Activated naive CD4-positive, alpha-beta T cell treated with anti-CD3 and anti-CD28 coated beads, Interleukin-2, amount 50 U/mL, for 16 hours (primary cell): ENCODE measurements around the gene SPEM1.
"Not testable (repeated sequence)": the region's sequence is repeated elsewhere in the genome, so short reads cannot be mapped to it uniquely, and the experiment has no call there.

ENCODE experiments used
- DNase-seq: peaks from one replicate; pipeline ENCODE4 v3.0.0-alpha.2; 2020

The SPEM1 gene

DNA sequence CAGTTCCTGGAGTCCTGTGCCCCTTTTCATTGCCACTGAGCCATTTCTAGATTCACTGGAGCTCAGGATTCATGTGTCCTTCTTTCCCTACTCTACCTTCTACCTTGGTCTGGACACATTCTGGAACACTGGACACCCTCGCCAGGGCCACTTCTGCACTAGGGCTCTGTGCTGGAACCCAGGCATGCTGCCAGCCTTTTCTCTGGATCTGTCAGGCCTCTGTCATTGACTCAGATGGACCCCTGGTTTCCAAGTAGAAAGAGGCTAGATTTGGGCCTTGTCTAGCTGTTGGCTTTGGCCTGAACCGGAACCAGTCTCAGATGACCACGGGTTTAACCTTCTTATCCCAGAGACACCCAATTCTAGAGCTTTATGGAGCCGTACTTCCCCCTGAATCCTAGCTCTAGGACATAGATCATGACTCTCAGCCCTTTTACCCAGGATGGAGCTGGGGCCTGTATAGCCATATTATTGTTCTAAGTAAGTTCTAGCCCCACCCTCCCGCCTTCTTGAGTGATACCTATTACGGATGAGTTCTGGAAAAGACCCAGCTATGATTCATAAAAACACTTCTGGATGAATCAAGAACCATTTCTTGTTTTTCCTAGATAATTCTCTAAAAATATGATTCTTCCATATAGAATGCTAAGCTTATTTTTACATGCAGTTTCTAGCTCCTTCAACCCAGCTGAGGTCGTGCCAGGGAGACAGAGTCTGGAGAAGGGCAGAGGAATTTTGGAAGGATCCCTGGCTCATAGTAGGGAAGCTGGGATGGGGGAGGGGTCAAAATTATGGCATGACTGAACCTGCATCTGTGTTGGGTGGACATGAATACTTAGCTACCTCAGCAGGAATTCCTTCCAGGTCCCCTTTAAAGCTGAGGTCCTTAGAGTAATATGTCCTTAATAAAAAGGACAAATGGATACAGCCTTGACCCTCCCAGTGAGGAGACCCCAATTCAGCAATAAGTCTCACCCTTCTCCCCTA is 23.7 kb downstream of the SPEM1 start:
- no peak for DNase-seq

DNA sequence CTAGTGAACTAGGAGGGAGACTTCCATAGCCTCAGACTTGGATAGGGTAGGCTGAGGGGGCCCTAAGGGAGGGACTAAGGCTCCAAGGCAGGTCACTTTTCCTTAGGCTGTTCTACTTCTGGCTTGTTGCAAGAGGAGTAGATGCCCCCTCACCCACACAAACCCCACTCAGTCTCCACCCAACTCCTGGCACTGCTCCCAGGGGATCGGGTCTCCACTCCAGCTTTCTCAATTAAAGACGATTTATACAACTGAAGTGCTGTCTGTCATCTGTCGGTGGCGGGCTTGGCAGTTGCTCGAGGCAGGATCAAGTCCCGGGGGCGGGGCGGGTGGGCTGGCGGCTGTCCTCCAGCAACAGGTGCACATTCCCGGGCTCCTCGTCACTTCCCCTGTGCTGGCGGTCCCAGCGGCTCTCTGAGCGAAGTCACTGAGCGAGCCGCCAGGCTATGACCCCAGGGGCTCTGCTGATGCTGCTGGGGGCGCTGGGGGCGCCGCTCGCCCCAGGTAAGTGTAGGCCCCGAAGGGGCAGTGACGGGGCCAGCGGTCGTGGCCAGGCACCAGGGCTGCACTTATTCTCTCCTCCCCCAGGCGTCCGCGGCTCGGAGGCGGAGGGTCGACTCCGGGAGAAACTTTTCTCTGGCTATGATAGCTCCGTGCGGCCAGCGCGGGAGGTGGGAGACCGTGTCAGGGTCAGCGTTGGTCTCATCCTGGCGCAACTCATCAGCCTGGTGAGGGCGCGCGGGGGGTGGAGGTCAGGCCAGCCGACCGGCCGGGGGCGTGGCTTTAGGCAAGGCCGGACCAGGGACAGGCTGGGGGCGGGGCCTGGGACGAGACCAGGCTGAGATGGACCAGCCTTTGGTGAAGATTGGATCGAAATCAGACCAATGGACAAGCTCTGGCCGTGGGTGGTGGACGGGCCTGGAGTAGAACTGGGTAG is 24.8 kb downstream of the SPEM1 start, which contains the start of gene CHRNB1:
TSS of gene CHRNB1 (plus strand) at position 380 of the 937 bp plus-strand sequence. CDS start at position 447, 67 bp downstream.
- no peak for DNase-seq

DNA sequence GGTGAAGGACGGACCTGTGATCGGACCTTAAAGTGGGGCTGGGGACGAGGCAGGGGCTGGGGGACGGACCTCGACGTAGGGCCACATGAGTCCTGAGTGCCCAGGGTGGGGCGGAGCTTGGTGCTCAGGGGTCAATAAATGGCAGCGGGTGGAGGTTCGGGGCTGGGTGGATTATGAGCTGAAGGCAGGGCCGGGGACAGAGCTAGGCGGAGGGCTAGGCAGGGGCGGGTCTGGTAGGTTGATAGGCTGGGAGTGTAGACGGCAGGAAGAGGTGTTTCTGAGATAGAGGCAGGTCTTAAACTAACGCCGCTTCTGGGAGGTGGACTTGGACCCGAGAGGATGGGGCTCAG is 25.5 kb downstream of the SPEM1 start:
- peak; percentile 30 for DNase-seq

DNA sequence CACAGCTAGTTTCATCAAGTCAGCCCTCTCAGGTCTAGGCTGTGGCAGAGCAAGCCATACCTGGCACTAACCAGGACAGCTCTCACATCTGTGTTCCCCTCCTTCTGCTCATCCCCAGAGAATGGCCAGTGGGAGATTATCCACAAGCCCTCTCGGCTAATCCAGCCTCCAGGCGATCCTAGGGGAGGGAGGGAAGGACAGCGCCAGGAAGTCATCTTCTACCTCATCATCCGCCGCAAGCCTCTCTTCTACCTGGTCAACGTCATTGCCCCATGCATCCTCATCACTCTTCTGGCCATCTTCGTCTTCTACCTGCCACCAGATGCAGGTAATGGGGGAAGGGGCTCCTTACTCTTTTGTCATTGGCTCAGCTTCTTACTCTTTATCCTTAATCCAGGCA is 28.3 kb downstream of the SPEM1 start:
- DNase-seq, result no peak

DNA sequence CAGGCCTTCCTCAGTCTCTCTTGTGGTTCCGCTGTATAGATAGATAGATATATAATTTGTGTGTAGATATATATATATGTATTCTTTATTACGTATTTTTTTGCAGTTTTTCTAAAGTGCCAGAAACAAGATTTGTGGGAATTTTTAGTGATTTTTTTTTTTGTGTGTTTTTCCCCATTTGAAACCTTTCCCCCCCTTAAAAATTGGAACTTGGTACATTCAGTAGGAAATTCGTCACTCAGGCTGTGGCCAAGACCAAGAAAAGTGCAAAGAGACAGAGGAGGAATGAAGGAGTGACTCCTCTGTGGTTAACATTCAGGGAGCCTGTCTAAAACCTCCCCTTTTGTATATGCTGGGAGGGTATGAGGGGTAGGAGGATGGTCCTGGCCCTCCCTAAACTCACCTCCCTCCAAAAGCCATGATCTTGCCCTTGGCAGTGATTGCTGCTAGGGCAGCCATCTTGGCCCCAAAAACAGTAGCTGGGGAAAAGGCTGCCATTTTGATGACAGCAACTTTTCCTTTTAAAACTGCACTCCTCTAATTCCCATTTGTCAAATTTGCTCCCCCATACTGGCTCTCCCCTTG is 39.9 kb downstream of the SPEM1 start:
- no peak for DNase-seq

DNA sequence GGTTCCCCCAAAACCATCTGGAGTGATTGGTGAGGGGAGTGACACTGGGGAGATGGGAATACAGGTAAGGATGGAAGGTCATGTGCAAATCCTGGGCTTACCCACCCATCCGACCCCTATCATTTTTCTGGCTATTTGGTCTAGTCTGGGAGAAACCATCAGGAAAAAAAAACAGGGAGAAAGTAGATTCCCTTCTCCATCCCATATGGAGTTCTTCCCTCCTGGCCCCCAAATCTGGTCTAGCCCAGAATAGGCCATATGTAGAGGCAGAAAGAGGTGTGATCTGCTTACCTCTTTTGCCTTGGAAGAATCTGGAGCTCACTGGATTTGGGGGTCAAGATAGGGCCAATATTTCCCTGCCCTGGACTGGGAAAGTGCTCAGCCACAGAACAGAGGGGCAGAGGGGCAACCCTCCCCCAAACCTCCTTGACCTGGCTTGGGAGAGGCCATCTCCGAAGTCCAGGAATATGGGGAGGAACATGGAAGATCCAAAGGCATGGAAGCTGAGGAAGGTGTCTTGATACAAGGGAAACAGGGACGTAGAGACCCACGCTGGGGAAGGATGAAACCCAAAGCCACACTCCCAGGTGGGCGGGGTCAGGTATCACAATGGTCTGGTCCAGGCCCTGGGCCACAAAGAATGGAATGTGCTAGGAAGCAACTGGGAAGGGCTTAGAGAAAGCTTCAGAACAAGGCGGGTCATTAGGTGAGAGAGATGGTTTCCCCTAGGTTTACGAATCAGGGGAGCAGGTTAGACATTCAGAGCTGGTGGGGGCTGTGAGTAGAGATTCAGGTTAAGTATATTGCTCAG is 40.9 kb downstream of the SPEM1 start:
- no peak for DNase-seq

DNA sequence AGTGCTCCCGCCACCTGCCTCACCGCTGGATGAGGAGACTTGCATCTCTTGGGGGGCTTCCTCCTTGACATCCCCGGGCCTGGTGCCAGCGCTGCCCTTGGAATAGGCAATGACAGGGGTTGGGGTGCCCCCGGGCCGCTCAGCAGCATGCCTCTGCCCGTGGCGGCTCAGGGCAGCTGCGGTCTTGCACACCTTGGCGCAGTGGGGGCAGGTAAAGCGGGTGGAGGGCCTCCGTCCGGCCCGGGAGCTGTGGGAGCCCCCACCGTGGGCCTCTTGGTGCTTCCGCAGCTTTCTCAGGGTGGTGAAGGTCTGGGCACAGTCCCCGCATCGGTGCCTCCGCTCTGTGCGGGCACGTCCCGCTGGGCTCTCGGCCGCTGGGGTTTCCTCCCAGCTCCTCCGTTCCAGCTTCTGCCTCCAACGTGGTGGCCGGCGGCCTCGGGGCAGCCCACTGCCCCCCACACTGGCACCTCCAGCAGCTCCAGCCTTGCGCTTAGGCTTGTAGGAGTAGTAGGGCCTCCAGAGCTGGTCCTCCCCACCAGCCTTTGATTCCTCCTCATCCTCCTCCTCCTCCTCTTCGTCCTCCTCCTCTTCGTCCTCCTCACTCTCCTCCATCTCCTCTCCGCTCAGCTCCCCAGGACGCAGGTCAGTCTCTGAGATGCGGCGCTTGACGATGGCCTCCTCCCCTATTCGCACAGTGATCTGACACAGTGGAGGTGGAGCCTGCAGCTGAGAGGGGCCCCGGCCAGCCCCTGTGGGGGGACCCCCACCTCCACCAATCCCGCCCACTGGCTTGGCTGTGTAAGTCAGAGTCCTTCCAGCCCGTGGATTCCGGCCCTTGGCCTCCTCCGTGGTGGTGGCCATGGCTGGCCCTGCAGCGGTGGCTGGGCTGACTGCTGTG is 42.6 kb downstream of the SPEM1 start:
- DNase-seq, result no peak

DNA sequence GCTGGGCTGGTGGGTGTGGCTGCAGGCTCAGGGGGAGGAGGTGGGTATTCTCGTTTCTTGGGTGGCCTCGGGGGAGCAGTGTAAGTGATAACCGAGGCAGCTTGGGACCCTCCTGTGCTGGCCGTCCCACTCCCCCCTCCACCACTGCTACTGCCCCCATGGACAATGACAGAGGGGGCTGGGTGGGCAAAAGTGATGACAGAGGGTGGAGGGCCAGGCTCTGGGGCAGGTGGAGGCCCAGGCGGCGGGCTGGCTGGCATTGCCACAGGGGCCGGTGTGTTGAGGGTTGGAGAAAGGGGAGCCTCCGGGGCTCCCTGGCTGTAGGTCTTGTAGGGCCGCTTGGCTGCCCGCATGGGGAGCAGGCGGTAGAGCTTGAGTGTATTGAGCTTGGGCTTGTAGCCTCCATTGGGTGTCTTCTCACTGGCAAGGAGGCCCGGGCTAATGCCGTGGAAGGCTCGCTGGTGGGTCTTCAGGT is 43.3 kb downstream of the SPEM1 start:
- DNase-seq, result no peak

DNA sequence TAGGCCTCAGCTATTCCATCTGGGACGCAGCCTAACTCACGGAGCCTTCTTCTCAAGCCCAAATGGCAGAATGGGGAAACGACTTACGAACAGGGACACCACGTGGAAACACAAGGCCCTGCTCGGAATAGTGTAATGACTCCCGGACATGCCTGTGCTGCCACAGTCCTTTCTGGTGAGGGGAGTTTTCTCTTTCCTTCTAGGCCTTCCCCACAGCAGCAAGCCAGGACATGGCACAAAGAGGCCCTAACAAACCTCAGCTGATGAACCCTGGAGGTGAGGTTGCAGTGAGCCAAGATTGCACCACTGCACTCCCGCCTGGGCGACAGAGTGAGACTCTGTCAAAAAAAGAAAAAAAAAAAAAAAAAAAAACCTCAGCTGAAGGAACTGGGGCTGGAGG is 44.0 kb downstream of the SPEM1 start:
- no peak for DNase-seq

DNA sequence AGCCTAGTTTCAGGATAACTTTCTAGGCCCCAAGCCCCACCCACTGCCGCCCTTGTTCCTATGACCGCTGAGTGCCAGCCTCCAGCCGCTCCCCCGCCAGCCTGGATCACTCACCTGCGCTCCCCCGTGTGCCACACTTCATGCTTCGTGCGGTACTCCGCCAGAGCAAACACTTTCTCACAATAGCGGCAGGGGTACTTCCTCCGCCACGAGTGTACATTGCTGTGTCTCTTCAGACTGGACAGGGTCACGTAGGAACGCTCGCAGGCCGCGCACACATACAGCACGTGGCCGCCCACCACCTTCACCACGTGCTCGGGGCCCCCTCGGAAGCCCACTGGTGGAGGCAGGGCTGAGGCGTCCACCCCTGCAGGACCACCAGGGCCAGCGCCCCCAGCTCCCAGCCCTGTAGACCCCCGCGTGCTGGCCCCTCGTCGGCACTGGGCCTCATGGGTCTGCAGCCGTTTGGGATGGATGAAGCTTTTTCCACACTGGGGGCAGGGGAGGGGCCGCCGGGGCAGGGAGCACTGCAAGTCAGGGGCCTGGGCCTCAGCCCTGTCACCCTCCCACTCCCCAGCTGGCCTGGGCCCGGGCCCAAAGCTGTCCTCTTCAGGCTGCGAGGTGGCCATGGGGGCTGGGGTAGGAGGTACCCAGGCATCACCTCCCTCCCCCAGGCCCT is 45.6 kb downstream of the SPEM1 start:
- DNase-seq, result no peak

DNA sequence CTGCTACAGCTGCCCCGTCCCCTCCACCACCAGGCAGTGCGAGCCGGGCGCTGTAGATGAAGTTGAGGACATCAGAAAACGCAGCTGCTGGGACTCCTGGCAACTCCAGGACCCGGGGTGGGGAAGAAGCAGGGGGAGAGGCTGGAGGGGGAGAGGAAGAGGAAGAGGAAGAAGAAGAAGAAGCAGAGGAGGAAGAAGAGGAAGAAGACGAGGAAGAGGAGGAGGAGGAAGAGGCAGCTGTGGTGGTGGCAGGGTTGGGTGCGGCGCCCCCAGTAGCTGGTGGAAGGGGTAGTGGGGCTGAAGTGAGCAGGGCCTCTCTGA is 46.2 kb downstream of the SPEM1 start:
- DNase-seq, result no peak

DNA sequence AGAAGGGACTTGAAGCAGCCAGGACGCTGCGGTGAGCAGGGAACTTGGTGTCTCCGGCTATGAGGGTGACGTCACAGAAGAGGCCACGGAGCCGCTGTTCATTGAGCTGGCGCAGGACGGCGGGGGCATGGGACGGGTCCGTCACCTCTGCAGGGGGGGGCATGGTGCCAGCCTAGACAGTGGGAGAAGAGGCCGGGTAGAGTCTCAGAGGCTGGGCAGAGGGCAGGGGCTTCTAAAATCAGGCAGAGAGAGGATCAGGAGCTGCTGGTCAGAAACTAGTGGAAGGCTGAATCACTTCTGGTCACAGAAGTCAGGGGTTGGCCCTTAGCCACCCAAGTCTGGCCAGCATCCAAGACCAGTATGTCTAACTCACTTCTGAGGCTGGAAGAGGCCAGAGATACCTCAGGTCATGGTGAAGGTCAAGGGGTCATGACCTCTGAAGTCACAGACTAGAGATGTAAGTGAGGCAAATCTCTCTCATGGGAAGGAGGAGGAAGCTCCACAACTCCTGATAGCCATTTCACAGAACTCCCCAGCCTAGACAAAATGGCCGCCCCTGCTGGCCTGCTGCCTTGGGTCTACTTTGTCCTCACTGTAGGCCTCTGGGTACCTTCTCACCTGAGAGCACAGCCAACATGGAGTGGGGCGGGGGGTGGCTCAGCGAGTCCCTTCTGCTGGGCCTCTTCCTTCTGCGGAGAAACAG is 46.7 kb downstream of the SPEM1 start:
- no peak for DNase-seq

DNA sequence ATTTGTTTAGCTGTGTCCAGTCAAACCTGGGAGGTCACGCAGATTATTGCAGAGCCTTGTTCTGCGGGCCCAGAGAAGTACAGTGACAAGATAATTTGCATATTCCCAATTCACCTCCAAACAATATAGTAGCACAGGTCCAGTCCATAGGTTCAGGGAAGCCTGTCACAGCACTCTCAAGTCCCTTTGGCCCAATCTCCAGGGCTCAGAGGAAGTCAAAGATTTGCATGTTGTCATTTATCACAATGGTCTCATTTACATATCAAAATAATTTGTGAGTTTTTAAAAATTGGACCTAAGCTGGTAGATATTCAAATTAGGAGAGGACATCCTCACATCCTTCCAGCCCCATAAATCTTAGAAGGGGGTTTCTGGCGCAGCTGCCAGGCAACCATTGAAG is 47.4 kb downstream of the SPEM1 start:
- no peak for DNase-seq

DNA sequence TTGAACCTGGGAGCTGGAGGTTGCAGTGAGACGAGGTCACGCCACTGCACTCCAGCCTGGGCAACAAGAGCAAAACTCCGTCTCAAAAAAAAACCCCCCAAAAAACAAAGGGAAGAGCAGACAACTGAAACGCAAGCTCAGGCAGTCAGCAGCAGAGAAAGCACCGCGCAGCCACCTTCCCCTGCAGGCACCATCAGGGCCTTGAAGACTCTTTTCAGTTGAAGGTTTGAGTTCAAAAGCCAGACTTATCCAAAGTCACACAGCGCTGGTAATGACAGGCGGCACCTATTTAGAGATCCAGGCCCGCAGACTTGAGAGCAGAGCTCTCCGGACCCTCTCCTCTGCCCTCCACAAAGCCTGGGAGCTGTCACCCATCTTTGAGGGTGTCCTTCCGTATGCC is 48.2 kb downstream of the SPEM1 start:
- no peak for DNase-seq

DNA sequence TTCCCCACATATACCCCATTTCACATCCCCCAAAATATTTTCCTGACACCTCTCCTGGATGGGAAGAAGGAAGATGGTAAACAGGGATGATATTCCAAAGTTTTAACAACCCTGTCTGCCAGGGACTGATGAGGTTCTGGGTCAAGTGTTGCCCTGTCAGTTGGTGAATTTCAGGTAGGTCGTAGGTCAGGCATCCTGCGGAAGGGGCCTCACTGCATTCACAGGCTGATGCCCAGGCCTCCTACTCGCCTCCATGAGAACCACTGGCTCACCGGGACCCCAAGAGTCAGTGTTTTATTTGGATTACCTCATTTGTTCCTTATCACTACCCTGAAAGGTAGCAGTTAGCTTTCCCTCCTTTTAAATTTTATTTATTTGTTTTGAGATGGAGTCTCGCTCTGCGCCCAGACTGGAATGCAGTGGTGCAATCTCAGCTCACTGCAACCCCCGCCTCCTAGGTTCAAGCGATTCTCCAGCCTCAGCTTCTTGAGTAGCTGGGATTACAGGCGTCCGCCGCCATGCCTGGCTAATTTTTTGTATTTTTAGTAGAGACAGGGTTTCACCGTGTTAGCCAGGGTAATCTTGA is 48.8 kb downstream of the SPEM1 start:
- no peak for DNase-seq

DNA sequence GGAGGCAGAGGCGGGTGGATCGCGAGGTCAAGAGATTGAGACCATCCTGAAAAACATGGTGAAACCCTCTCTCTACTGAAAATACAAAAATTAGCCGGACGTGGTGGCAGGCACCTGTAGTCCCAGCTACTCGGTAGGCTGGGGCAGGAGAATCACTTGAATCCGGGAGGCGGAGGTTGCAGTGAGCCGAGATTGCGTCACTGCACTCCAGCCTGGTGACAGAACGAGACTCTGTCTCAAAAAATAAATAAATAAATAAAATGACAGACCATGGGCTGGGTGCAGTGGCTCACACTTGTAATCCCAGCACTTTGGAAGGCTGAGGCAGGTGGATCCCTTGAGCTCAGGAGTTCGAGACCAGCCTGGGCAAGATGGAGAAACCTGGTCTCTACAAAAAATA is 49.7 kb downstream of the SPEM1 start:
- DNase-seq, result not testable (repeated sequence)

DNA sequence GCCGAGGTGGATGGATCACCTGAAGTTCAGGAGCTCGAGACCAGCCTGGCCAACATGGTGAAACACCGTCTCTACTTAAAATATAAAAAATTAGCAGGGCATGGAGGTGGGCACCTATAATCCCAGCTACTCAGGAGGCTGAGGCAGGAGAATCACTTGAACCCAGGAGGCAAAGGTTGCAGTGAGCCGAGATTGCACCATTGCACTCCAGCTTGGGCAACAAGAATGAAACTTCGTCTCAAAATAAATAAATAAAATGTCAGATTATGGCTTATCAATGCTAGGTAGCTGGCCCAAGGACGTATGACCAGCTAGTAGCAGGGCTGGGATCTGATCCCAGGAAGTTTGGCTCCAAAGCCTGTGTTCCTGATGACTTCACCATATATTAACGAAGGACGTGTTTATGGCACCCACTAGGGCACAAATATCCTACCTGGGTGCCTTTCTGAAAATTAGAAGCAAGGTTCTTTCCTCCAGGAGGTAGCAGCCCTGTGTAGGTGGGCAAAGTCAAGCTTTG is 50.4 kb downstream of the SPEM1 start:
- not testable (repeated sequence) for DNase-seq
